H1 (cell line): ENCODE measurements around the gene PLEK. TPM values are rescaled to one million over a fixed set of nuclear protein-coding genes. Genes with fewer than 3 reads are reported as not detected.

Experiments
- CTCF ChIA-PET: fragments of 300-600 bp; sonication (Branson Sonifier 250); formaldehyde crosslinking; loops from one replicate; lab custom pipeline; 2021; ENCODE audit not compliant: partially characterized antibody; lab: Charles Lee
- POLR2A ChIA-PET: fragments of 300-600 bp; sonication (Branson Sonifier 250); formaldehyde crosslinking; loops from one replicate; lab custom pipeline; 2021; ENCODE audit warnings: inconsistent platforms; ENCODE audit not compliant: partially characterized antibody; lab: Charles Lee
- DNase-seq, 2 experiments: peaks; one replicate each; pipeline versions ENCODE4 v3.0.0 to v3.0.0-alpha.2; 2010 to 2022; ENCODE audit warnings: low spot score in 2 of 2, low read depth in 1 of 2, mixed read lengths in 1 of 2
- FAIRE-seq: peaks from 2 replicates; lab custom pipeline; 2011; peaks lifted over from hg19 to GRCh38; lab: Jason Lieb, UNC
- H2AFZ ChIP-seq: 2 replicates; pipeline ENCODE4 v1.8.1; 2012; ENCODE audit warnings: low read length, inconsistent platforms
- H2AK5ac ChIP-seq: 2 replicates; pipeline ENCODE4 v1.6.1; 2013; ENCODE audit warnings: low read depth, low read length
- H2BK120ac ChIP-seq: replicated peaks from 2 replicates; pipeline ENCODE3; 2013; ENCODE audit warnings: low read depth, low read length, inconsistent platforms
- H2BK12ac ChIP-seq: 2 replicates; pipeline ENCODE4 v1.6.1; 2013; ENCODE audit warnings: low read depth, low read length
- H2BK15ac ChIP-seq: 2 replicates; pipeline ENCODE4 v1.6.1; 2013; ENCODE audit warnings: low read length
- H2BK20ac ChIP-seq: 2 replicates; pipeline ENCODE4 v1.6.1; 2013; ENCODE audit warnings: low read length
- H2BK5ac ChIP-seq: 2 replicates; pipeline ENCODE4 v1.6.1; 2013; ENCODE audit warnings: low read depth, low read length
- H3K14ac ChIP-seq: 2 replicates; pipeline ENCODE4 v1.6.1; 2013; ENCODE audit warnings: inconsistent platforms; ENCODE audit not compliant: insufficient read length
- H3K18ac ChIP-seq: 2 replicates; pipeline ENCODE4 v1.6.1; 2013; ENCODE audit warnings: low read length; ENCODE audit errors: extremely low read depth
- H3K23ac ChIP-seq: 2 replicates; pipeline ENCODE4 v1.6.1; 2013; ENCODE audit warnings: inconsistent platforms; ENCODE audit not compliant: insufficient read length
- H3K23me2 ChIP-seq: 2 replicates; pipeline ENCODE4 v1.6.1; 2013; ENCODE audit warnings: low read depth, low read length
- H3K27ac ChIP-seq: 2 replicates; pipeline ENCODE4 v1.6.1; 2011; ENCODE audit warnings: low read depth, low read length, inconsistent platforms
- H3K27me3 ChIP-seq, 4 experiments: replicated peaks in 1 of 4; 1 replicate in 1 of 4; 2 replicates in 3 of 4; pipeline versions ENCODE4 v1.6.1 to v1.8.1; 2011 to 2013; ENCODE audit warnings: low read length in 3 of 4, mild to moderate bottlenecking in 3 of 4, inconsistent platforms in 2 of 4, mixed read lengths in 2 of 4, moderate library complexity in 1 of 4; ENCODE audit not compliant: control insufficient read depth in 3 of 4, insufficient read depth in 3 of 4; ENCODE audit errors: extremely low read depth in 1 of 4
- H3K36me3 ChIP-seq, 4 experiments: 2 replicates each; pipeline versions ENCODE4 v1.6.1 to v1.8.1; 2011 to 2013; ENCODE audit warnings: mild to moderate bottlenecking in 4 of 4, low read length in 3 of 4, moderate library complexity in 2 of 4, control low read depth in 1 of 4, inconsistent platforms in 1 of 4; ENCODE audit not compliant: insufficient read depth in 4 of 4, control insufficient read depth in 2 of 4
- H3K4ac ChIP-seq: replicated peaks from 2 replicates; pipeline ENCODE3; 2013; ENCODE audit warnings: low read length, low read depth, mixed read lengths, inconsistent platforms; ENCODE audit not compliant: insufficient read length
- H3K4me1 ChIP-seq, 4 experiments: replicated peaks in 1 of 4; 1 replicate in 1 of 4; 2 replicates in 3 of 4; pipeline versions ENCODE4 v1.6.1 to v1.8.1; 2011 to 2013; ENCODE audit warnings: low read length in 3 of 4, inconsistent platforms in 2 of 4, mixed read lengths in 1 of 4; ENCODE audit not compliant: insufficient read depth in 4 of 4, control insufficient read depth in 3 of 4
- H3K4me2 ChIP-seq, 2 experiments: 2 replicates each; pipeline versions ENCODE4 v1.6.1 to v1.8.1; 2011 to 2013; ENCODE audit warnings: low read depth in 2 of 2, low read length in 2 of 2, control low read depth in 1 of 2, inconsistent platforms in 1 of 2, mild to moderate bottlenecking in 1 of 2; ENCODE audit not compliant: insufficient read depth in 1 of 2
- H3K4me3 ChIP-seq, 4 experiments: fragments of 200-600, 300-600 bp in 1 of 4; sonication (generic), shearing (Covaris generic), sonication (Bioruptor Twin) in 1 of 4; 2 replicates each; pipeline versions ENCODE4 v1.5.1 to v1.8.1; 2011 to 2016; ENCODE audit warnings: low read length in 4 of 4, low read depth in 3 of 4, control low read depth in 2 of 4, inconsistent platforms in 2 of 4, mild to moderate bottlenecking in 2 of 4, mixed read lengths in 1 of 4, moderate library complexity in 1 of 4; ENCODE audit not compliant: insufficient read depth in 2 of 4; ENCODE audit errors: extremely low read depth in 1 of 4
- H3K56ac ChIP-seq: replicated peaks from 2 replicates; pipeline ENCODE3; 2013; ENCODE audit warnings: low read depth, mild to moderate bottlenecking, mixed read lengths, low read length, inconsistent platforms; ENCODE audit not compliant: insufficient read length
- H3K79me1 ChIP-seq: 2 replicates; pipeline ENCODE4 v1.6.1; 2013; ENCODE audit warnings: low read depth, low read length, control low read depth
- H3K79me2 ChIP-seq, 2 experiments: 2 replicates each; pipeline versions ENCODE4 v1.6.1 to v1.8.1; 2012 to 2013; ENCODE audit warnings: low read length in 2 of 2, mild to moderate bottlenecking in 2 of 2, inconsistent platforms in 1 of 2; ENCODE audit not compliant: insufficient read depth in 2 of 2, control insufficient read depth in 1 of 2
- H3K9ac ChIP-seq, 4 experiments: replicated peaks in 1 of 4; 1 replicate in 1 of 4; 2 replicates in 3 of 4; pipeline versions ENCODE4 v1.6.1 to v1.8.1; 2011 to 2013; ENCODE audit warnings: low read depth in 3 of 4, low read length in 3 of 4, control low read depth in 2 of 4, mild to moderate bottlenecking in 2 of 4, moderate library complexity in 2 of 4, inconsistent platforms in 1 of 4; ENCODE audit errors: extremely low read depth in 1 of 4
- H3K9me3 ChIP-seq, 2 experiments: 2 replicates each; pipeline versions ENCODE4 v1.6.1 to v1.8.1; 2012 to 2013; ENCODE audit warnings: mild to moderate bottlenecking in 2 of 2, moderate library complexity in 2 of 2, control low read depth in 1 of 2, inconsistent platforms in 1 of 2, low read depth in 1 of 2, low read length in 1 of 2, mixed read lengths in 1 of 2; ENCODE audit not compliant: insufficient read depth in 2 of 2
- H4K20me1 ChIP-seq, 2 experiments: replicated peaks in 1 of 2; 2 replicates each; pipeline versions ENCODE3 to v1.8.1; 2011 to 2013; ENCODE audit warnings: inconsistent platforms in 2 of 2, low read length in 2 of 2, mild to moderate bottlenecking in 1 of 2; ENCODE audit not compliant: insufficient read depth in 2 of 2, control insufficient read depth in 1 of 2
- H4K5ac ChIP-seq: 2 replicates; pipeline ENCODE4 v1.6.1; 2013; ENCODE audit warnings: low read length, low read depth, mixed read lengths, inconsistent platforms; ENCODE audit not compliant: insufficient read length
- H4K8ac ChIP-seq: 2 replicates; pipeline ENCODE4 v1.8.0; 2013; ENCODE audit warnings: mild to moderate bottlenecking, moderate library complexity, low read length, inconsistent platforms; ENCODE audit not compliant: insufficient read depth; ENCODE audit errors: extremely low read depth
- H4K91ac ChIP-seq: replicated peaks from 2 replicates; pipeline ENCODE3; 2013; ENCODE audit warnings: low read length, mixed read lengths, inconsistent platforms; ENCODE audit not compliant: insufficient read length
- CHD2 ChIP-seq: IDR thresholded peaks from 2 replicates; pipeline ENCODE4 v1.6.1; 2012; ENCODE audit warnings: low read length, improper control_type of control experiment
- FOSL1 ChIP-seq: IDR thresholded peaks from 2 replicates; pipeline ENCODE4 v1.6.1; 2011; ENCODE audit warnings: mild to moderate bottlenecking, low read depth, low read length, moderate library complexity; ENCODE audit not compliant: insufficient read depth
- NANOG ChIP-seq: IDR thresholded peaks from 2 replicates; pipeline ENCODE4 v1.6.1; 2011; ENCODE audit warnings: low read length, low read depth, mild to moderate bottlenecking, inconsistent platforms; ENCODE audit not compliant: insufficient read depth, poor library complexity, severe bottlenecking
- RAD21 ChIP-seq, 2 experiments: IDR thresholded peaks in 1 of 2; conservative IDR thresholded peaks in 1 of 2; 2 replicates each; pipeline ENCODE4 v1.6.1; 2011; ENCODE audit warnings: low read depth in 2 of 2, low read length in 2 of 2, improper control_type of control experiment in 1 of 2, inconsistent platforms in 1 of 2, mild to moderate bottlenecking in 1 of 2, moderate library complexity in 1 of 2
- SAP30 ChIP-seq: fragments of 300-600 bp; sonication (generic); IDR thresholded peaks from 2 replicates; pipeline ENCODE4 v1.7.1; 2012; ENCODE audit warnings: low read length, moderate library complexity, mild to moderate bottlenecking, inconsistent platforms; ENCODE audit not compliant: insufficient read depth, insufficient replicate concordance
- TBP ChIP-seq: IDR thresholded peaks from 2 replicates; pipeline ENCODE4 v1.6.1; 2011; ENCODE audit warnings: low read depth, low read length, improper control_type of control experiment
- YY1 ChIP-seq: IDR thresholded peaks from 2 replicates; pipeline ENCODE4 v1.6.1; 2011; ENCODE audit warnings: low read depth, mild to moderate bottlenecking, low read length
- WGBS, 2 experiments: shearing (Covaris generic) in 1 of 2; methylation state at CpG; one replicate each; pipeline versions ENCODE4 v1.1.6 to v1.1.7; 2013 to 2015; ENCODE audit warnings: low lambda C conversion rate in 2 of 2, mixed read lengths in 2 of 2, inconsistent platforms in 1 of 2, low coverage in 1 of 2, missing lambda C conversion rate in 1 of 2; ENCODE audit not compliant: insufficient replicate concordance in 2 of 2, insufficient coverage in 1 of 2, insufficient read length in 1 of 2; ENCODE audit errors: extremely low coverage in 1 of 2, missing lambda C conversion rate in 1 of 2; 5-methylcytosine and 5-hydroxymethylcytosine counted together
- polyA plus RNA-seq, 7 experiments: library from polyadenylated mRNA; depleted of rRNA in 3 of 7; stranded (reverse) in 5 of 7; unstranded in 2 of 7; fragments of >200 nt in 5 of 7; fragments of 200-250 nt in 2 of 7; gene quantifications; 1 replicate in 5 of 7; 2 replicates in 1 of 7; 4 replicates in 1 of 7; pipeline versions ENCODE4 v1.2.1 to v1.2.3, GENCODE V29; 2011 to 2013; ENCODE audit warnings: missing spikeins in 2 of 7, mixed read lengths in 2 of 7
- total RNA-seq: library from RNA; stranded (reverse); fragmentation: NEBNext Ultra II Directional; extraction: Animal tissue kit (Norgen Biotek cat#: 25700); gene quantifications from 2 replicates; pipeline ENCODE4 v1.2.1, GENCODE V29; 2021
- TF ChIP-seq, protein P1 (sequence below), 3 experiments: IDR thresholded peaks; 1 replicate in 2 of 3; 2 replicates in 1 of 3; pipeline versions ENCODE4 v1.5.1 to v1.6.1; 2011; ENCODE audit warnings: low read length in 3 of 3, mild to moderate bottlenecking in 3 of 3, inconsistent platforms in 2 of 3, low read depth in 1 of 3, moderate library complexity in 1 of 3; ENCODE audit not compliant: insufficient read depth in 1 of 3; ENCODE audit errors: control extremely low read depth in 1 of 3

Gene PLEK
- total and polyA plus RNA-seq, 2 of the 8 experiments (the other 6 are each of a cell fraction or from before 2014, with no cell fraction given), result not detected

DNA sequence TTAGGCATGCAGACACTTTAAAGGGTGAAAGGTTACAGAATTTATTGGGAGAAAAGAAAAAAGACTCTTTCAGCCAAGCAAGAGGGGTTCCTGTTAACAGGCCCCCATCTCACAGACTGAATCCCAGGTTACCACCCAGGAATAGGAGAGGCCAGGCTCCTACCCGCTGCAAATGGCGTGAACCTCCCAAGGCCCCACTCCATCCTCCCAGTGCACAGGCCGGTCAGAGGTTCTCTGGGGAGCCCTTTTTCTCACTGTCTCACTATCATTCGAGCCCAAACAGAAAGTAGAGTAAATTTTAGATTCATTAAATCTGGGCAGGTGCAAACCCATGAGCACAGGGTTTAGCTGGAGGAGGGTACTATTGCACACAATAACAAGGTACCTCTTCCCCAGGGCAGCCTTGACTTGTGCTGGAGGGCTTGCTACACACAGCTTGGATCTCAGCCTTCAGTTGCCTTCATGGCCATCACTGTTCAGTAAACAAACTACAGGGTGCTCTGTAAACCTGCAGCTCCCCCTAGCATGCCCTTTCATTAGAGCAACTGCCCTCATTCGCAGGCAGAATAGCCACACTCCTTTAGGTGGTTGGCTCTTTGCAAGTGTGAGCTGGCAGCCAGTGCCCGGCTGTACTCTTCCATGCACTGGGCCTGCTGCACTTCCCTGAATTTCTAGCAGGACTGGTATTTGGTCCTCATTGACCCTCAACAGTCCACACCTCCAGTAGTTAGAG lies 7.3 kb upstream of the PLEK start:
- Histone ChIP-seq H2BK12ac (no peak overlapping the region), H4K20me1 (no peaks in the 10 kb centered on the region), H4K8ac (no peak overlapping the region), H3K4me2 (no peak overlapping the region), H4K5ac (no peak overlapping the region), H3K79me1 (no peaks in the 10 kb centered on the region), H3K56ac (no peak overlapping the region), H3K4me1 (no peaks in the 10 kb centered on the region; a peak in 1 of 7 replicates), H2BK15ac (no peak overlapping the region), H3K79me2 (no peaks in the 10 kb centered on the region), H3K14ac (no peak overlapping the region), H3K27me3 (peaks cover 0 to 5% (median 2%) of the 10 kb centered on the region in 4 experiments; a peak in 3 of 7 replicates), H4K91ac (no peak overlapping the region), H2BK5ac (no peak overlapping the region), H3K36me3 (no peaks in the 10 kb centered on the region), H3K23me2 (no peaks in the 10 kb centered on the region), H3K18ac (no peak overlapping the region), H2AK5ac (no peak overlapping the region), H3K27ac (no peak overlapping the region), H2BK20ac (no peak overlapping the region), H2AFZ (peak overlapping the region; percentile 97), H3K9me3 (no peaks in the 10 kb centered on the region; a peak in 1 of 4 replicates), H3K9ac (no peak overlapping the region), H3K4me3 (no peak overlapping the region), H3K4ac (no peak overlapping the region), H2BK120ac (no peak overlapping the region), H3K23ac (no peak overlapping the region)
- CTCF ChIA-PET, result interaction anchor here (0.5 to 2.6 kb wide), 23 partner anchors 9 to 1740 kb away, joined by 3 to 21 read pairs (median 3); partner anchors contain the start of gene CNRIP1
- peak; percentile 50 to 56 for DNase-seq
- POLR2A ChIA-PET, result no interaction called here
- FAIRE-seq, result peak; percentile 72
- whole genome bisulfite sequencing, 2 experiments, result 69% methylated on average over 6 of the region's 6 CpGs; no CpG with 5 or more reads in 1 of the 2 experiments
- no peak for TF ChIP-seq CHD2
- TF ChIP-seq YY1, result peak; percentile 64; the same call in 1 of the 2 replicates
- TF ChIP-seq SAP30, result no peak
- peak; percentile 39 for TF ChIP-seq NANOG
- TF ChIP-seq, protein P1, sequence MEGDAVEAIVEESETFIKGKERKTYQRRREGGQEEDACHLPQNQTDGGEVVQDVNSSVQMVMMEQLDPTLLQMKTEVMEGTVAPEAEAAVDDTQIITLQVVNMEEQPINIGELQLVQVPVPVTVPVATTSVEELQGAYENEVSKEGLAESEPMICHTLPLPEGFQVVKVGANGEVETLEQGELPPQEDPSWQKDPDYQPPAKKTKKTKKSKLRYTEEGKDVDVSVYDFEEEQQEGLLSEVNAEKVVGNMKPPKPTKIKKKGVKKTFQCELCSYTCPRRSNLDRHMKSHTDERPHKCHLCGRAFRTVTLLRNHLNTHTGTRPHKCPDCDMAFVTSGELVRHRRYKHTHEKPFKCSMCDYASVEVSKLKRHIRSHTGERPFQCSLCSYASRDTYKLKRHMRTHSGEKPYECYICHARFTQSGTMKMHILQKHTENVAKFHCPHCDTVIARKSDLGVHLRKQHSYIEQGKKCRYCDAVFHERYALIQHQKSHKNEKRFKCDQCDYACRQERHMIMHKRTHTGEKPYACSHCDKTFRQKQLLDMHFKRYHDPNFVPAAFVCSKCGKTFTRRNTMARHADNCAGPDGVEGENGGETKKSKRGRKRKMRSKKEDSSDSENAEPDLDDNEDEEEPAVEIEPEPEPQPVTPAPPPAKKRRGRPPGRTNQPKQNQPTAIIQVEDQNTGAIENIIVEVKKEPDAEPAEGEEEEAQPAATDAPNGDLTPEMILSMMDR (IDR thresholded peaks at IDR 0.05; ENCODE audit: control extremely low read depth in 1 of 3, insufficient read depth in 1 of 3, low read depth in 1 of 3, low read length in 3 of 3), result peak; percentile 56 to 91 (median 73)
- 0 out of 2 replicates have a peak, but pooled peaks have one; percentile 13 for TF ChIP-seq TBP
- no peak for TF ChIP-seq FOSL1
- peak; percentile 78 to 79 for TF ChIP-seq RAD21 (IDR thresholded peaks at IDR 0.05 in 1 of 2, conservative IDR thresholded peaks at IDR 0.05 in 1 of 2; ENCODE audit: low read depth in 2 of 2, low read length in 2 of 2)
